Muscle of arm (tissue), 12 donors: ENCODE data around the gene DSC2. TPM values are rescaled to one million over a fixed set of nuclear protein-coding genes. Genes with fewer than 3 reads are reported as not detected.
A peak's percentile ranks its signal among the peaks of the same experiment; 100 is the strongest.
"Not testable (repeated sequence)": the region's sequence is repeated elsewhere in the genome, so short reads cannot be mapped to it uniquely, and the experiment has no call there.

Source experiments
- DNase-seq: peaks from one replicate; pipeline ENCODE4 v3.0.0-alpha.2; 2013
- polyA plus RNA-seq, 12 donors: library from polyadenylated mRNA; unstranded; fragments of 120-200 nt; gene quantifications; one replicate each; pipeline ENCODE4 v1.2.1, GENCODE V29; 2013; ENCODE audit not compliant: insufficient read length in 12 of 12

The DSC2 gene
- polyA plus RNA-seq, 12 donors = 4.2 to 35.1 (median 7.0) TPM; not detected in 1

DNA sequence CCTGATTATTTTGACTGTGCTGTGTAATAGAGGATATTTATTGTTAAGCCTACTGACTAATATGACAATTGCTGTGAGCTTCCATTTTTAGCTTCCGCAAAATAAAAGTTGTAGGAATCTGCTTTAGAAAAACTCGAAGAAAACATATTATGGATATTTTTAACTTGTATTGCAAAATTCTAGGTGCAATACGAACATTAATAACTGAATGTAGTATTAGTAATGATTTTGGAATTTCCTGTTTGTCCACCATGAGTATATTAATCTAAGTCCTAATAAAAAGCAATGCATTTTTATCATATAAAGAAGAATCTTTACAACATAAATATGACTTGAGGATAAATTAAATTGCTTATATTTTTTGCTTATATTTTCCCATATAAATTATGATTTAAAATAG is 57.3 kb downstream of the DSC2 start:
- no peak for DNase-seq

DNA sequence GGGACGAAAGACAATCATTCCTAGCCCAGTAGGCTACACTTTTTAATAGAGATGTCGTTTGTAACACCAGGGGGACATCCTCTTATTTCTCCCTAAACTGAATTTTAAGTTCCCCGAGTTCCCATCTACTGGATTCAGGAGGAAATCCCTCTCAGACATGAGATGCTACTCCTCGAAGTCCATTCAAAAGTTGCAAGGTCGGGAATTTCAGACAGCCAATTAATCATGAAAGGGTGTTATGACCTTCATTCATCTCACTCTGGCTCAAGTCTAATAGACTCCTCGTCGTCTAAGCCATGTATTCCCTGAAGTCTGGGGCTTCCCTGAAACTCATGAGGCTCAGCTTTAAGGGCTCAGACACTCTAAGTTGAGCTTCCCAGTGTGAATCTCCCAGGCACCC is 58.5 kb downstream of the DSC2 start:
- no peak for DNase-seq

DNA sequence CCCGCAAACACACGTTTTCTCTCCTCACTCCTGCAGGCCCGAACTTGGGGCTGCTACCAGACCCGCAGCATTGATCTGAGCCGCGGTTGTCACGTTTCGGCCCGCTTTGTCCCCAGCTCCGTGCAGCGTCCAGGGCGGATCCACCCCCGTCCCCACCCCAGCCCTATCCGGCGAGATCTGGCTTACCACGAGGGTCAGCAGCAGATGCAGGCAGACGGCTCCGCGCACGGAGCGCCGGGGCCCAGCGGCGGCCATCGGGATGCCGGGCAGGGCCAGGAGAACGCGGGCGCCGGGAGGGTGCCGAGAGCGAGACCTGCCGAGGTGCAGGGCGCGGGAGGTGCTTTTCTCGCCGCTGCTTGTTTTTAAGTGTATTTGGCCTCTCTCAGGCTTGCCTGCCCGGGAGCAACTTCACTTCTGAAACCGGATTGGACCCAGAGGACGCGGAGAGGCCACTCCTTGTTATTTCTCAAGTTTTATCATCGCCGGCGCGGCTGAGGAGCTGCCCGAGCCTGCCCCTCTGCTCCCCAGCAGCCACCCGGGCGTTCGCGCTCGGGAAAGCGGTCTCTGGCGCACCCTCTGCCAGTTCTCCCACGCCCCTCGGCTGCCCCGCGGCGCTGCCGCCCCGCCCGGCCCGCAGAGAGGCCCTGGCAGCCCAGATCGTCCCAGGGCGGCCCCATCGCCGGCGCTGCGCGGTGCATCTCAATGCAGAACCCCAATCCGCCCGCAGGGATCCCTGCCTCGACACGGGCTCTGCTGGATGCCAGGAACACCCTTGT is 59.6 kb downstream of the DSC2 start, which contains the start of gene DSC3:
Gene DSC3 (minus strand): TSS at position 337 of the 776 bp plus-strand sequence. CDS start 82 bp downstream, at position 255.
- DNase-seq = peak; percentile 35

DNA sequence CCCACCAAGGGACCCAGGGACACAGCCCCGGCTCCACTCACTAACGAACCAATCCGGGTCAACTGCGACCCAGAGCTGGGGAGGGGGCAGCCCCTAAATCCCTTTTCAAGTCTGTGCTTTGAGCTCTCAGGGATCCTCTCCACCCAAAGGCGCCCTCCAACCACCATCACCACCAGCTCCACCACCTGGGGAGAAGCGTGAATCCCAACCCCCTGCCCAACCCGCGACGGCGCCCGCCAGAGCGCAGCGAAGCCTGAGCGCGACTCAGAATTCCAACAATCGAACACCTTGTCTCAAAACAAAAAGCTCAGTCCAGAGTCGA is 60.2 kb downstream of the DSC2 start:
- no peak for DNase-seq

DNA sequence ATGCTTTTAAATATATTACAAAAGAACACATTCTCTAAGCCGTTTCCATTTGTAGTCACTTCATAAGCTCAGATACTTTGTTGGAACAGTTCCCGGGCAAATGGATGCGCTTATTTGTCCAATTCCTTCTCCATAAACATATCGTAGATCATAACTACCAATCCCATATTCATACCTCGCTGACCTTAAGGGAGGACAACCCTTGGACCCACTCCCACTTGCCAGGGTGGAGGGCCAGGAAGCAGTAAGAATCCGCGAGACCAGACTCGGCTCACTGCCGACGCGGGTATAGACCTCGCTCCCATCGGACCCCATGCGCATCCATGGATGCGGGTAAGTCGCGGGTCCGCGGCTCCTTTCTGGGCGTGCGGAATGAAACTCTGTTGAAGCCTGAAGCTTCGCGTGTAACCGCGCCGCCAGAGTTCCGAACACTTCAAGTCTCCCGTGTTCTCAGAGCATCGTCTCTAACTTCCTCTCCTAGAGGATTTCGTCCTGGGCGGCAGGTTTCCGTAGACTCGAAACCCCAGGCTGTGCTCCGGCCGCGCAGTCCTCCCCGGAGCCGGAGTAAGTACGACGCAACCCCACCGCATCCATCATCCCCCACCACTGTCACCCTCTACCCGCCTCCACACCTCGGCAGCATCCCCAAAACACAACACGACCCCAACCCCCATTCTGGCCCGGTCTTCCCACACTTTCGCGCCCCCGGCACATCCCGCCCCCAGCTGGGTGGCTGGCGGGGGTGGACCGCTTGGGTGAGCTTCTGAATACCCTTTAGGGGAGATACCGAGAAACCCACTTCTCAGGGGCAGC is 60.7 kb downstream of the DSC2 start:
- DNase-seq = peak; percentile 39

DNA sequence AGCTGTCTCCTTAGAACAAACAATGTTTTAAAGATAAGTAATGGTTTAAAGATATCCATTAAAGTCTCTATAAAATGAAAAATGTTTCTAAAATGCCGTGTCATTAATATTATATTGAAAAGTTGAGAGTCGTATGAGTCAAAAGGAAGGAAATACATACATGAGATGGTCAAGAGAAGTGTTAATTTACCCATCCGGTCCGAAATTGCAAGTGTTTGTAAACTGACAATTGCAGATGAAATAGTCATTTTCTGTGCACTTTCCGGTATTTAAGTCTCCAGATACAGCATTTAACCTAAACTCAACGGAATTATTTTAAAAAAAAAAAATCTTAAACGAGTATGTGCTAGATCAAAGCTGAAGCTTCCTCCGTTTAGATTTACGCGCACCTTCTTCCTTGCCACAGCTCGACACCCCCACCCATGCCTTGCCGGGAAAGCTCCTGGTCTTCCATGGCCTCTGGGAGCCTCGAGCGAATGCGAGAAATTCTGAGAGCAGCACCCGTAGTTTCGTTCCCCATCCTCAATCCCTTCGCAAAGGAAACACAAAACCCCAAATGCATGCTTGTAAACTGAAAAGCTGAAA is 61.4 kb downstream of the DSC2 start:
- DNase-seq = no peak

DNA sequence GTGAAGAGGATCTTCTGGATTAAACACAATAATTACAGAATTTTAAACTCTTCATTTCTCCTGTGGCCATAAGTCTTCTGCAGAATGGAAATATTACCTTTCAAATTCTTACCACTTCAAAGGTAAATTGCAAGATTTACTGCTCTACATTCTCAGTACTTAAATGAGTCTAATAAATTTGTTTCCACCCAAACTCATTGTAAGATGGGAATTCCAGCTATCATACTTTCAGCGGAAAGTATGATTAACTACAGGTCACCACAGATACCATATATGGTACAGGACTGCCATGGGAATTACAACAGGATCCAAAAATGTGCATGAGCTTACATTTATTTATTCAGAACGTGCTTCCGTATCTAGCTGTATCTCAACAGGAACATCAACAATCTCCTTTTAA is 62.8 kb downstream of the DSC2 start:
- no peak for DNase-seq

DNA sequence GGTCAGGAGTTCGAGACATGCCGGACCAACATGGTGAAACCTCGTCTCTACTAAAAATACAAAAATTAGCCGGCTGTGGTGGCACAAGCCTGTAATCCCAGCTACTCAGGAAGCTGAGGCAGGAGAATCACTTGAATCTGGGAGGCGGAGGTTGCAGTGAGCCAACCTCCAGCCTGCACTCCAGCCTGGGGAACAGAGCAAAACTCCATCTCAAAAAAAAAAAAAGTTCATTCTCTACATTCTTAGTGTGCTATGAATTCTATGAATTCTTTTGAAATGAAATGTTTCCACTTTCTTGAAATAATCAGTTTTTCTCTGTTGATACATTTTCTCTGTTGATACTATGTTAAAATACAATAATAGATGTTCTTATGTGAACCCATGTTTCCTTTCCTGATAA is 64.5 kb downstream of the DSC2 start:
- not testable (repeated sequence) for DNase-seq

DNA sequence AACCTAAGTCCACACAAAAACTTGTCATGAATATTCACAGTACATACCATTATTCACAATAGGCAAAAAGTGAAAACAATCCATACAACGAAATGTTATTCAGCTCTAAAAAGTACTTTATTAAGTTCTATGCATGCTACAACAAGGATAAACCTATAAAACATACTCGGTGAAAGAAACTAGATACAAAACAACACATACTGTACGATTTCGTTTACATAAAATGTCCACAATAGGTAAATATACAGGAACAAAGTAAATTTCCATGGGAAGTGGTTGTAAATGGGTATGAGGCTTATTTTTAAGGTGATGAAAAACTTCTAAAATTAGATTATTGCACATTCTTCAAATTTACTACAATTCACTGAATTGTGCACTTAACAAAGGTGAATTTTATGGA is 67.7 kb downstream of the DSC2 start:
- DNase-seq = no peak

DNA sequence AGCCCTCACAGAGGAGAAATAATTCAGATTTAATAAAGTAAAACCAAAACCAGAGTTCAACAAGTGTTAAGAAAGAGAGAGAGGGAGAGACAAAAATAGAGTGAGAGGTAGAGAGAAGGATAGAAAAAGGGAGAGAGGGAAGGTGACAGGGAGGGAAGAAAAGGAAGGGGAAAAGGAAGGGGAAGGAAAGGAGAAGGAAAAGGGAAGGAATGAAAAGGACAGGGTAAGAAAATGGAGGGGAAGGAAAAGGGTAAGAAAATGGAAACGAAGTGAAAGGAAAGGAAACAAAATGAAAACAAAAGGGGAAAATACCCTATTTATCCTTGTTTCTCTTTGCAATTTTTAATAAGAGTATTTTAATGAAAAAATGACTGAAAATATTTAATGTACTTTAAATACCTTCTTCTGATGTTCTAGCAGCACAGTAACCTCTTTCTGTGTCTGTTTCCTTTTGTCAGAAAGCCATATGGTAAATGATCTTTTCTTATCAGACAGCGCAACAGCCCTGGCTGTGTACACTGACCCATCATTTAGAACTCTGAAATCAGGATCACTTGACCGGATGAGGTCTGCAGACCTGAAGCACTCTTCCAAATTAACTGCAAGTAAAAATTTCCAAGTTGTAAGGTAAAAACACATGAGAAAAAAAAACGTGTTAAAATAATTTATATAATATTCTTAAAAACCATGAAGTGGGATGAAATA is 71.5 kb downstream of the DSC2 start:
- no peak for DNase-seq

DNA sequence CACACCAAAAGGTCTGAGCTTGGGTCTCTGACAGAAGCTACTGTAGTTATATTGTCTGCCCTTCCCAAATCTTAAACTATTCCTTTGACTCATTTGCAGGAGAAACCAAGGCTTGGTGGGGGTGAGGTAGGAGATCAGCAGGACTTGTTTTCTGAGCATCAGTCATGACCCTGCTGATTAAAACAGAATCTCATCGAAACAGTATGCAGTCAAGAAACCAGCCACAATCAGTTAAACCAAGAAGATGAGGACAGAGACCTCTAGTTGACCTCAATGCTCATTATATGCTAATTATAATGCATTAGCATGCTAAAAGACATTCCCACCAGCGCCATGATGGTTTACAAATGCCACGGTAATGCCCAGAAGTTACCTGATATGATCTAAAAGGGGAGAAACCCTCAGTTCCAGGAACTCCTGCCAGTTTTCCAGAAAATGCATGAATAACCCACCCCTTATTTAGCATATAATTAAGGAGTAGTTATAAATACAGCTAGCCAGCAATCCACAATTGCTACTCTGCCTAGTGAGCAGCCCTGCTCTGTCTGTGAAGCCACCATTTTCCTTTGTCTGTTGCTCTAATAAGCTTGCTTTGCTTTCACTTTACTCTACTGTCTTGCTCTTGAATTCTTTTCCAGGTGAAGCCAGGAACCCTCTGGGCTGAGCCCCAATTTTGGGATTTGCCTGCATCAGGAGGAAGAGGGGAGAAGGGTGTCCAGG is 86.3 kb downstream of the DSC2 start:
- DNase-seq = no peak

DNA sequence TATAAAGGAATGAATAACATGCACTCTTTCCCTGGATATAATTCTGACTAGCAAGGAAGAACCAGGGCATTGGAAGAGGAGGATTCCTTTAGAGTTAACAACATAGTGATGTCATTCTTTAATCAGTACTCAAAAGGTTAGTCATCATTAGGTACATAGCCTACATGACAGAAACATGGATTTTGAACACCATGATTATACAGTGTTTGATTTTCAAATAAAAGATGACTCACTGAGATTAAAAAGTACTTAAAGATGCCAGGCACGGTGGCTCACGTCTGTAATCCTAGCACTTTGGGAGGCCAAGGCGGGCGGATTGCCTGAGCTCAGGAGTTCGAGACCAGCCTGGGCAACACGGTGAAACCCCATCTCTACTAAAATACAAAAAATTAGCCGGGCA is 90.8 kb downstream of the DSC2 start:
- DNase-seq = not testable (repeated sequence)

DNA sequence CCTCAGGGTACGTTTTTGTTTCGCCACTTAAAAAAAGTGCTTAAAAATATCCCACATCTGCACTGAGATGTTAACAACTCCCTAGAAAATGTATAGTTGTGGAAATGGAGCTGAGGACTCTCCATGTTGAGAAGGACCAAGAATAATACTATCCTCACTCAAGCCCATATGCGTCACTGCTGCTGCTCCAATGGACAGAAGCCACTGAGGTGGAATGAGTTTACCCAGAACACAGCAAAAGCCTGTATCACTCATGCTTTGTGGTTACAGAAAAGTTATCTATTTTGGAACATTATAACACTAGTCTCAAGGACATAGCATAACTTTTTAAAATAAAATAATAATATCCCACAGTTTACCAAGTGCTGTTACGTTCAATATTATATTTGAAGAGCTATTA is 91.6 kb downstream of the DSC2 start:
- DNase-seq = no peak

Other genes with a start within 250 kb of the DSC2 start
- 100 to 1,000 TPM in 1 of 12 donors, 10 to 100 TPM in 2, 1 to 10 TPM in 4, under 1 TPM in 3, not detected in 2; 0.38 to 146 (median 1.2) TPM for gene DSC3, start 59.7 kb downstream of the DSC2 start, polyA plus RNA-seq
- 10 to 100 TPM in 2 of 12 donors, 1 to 10 TPM in 1, under 1 TPM in 2, not detected in 7; 0.07 to 48.9 (median 9.2) TPM for gene DSC1, start 60.4 kb upstream of the DSC2 start, polyA plus RNA-seq
- 10 to 100 TPM in 3 of 12 donors, under 1 TPM in 2, not detected in 7; 0.26 to 76.7 (median 18.4) TPM for gene DSG1, start 215.7 kb upstream of the DSC2 start, polyA plus RNA-seq